CD4-positive, alpha-beta T cell (primary cell): ENCODE data around the gene PPP1R27. TPM values are rescaled to one million over a fixed set of nuclear protein-coding genes. Genes with fewer than 3 reads are reported as not detected.
A peak's percentile ranks its signal among the peaks of the same experiment; 100 is the strongest.

Experiments used
- ATAC-seq: fragments of 200-7000 bp; cut with Tn5 transposase; one replicate; pipeline ENCODE4 v1.10.0; 2022; ENCODE audit warnings: mild to moderate bottlenecking; ENCODE audit not compliant: poor library complexity
- CTCF ChIA-PET: fragments of 350-600 bp; sonication (Branson Sonifier 250); formaldehyde crosslinking; loops from one replicate; lab custom pipeline; 2021; ENCODE audit warnings: antibody characterized with exemption, inconsistent platforms; lab: Charles Lee
- POLR2A ChIA-PET: fragments of 350-600 bp; sonication (Branson Sonifier 250); formaldehyde crosslinking; loops from one replicate; lab custom pipeline; 2021; ENCODE audit warnings: antibody characterized with exemption, inconsistent platforms; lab: Charles Lee
- DNase-seq, 14 experiments: peaks; one replicate each; pipeline ENCODE4 v3.0.0-alpha.2; 2013 to 2020; ENCODE audit warnings: mixed read lengths in 2 of 14
- H3K27ac ChIP-seq, 2 donors: one replicate each; pipeline versions ENCODE4 v1.5.1 to v1.7.0; 2013; ENCODE audit warnings: low read length in 2 of 2, low read depth in 1 of 2, mild to moderate bottlenecking in 1 of 2
- H3K27me3 ChIP-seq, 2 experiments: 1 replicate in 1 of 2; 2 replicates in 1 of 2; pipeline versions ENCODE4 v1.6.1 to v1.7.0; 2013; ENCODE audit warnings: low read length in 2 of 2, control low read depth in 1 of 2, mild to moderate bottlenecking in 1 of 2, moderate library complexity in 1 of 2; ENCODE audit not compliant: insufficient read depth in 2 of 2, control insufficient read depth in 1 of 2
- H3K36me3 ChIP-seq: one replicate; pipeline ENCODE4 v1.6.1; 2013; ENCODE audit warnings: low read length, control low read depth; ENCODE audit not compliant: insufficient read depth
- H3K4me1 ChIP-seq: one replicate; pipeline ENCODE4 v1.6.1; 2013; ENCODE audit warnings: low read length, control low read depth; ENCODE audit not compliant: insufficient read depth
- H3K4me3 ChIP-seq: one replicate; pipeline ENCODE4 v1.5.1; 2013; ENCODE audit warnings: mild to moderate bottlenecking, low read length, moderate library complexity
- H3K9me3 ChIP-seq, 2 experiments: 1 replicate in 1 of 2; 2 replicates in 1 of 2; pipeline versions ENCODE4 v1.6.1 to v1.7.0; 2013; ENCODE audit warnings: low read length in 2 of 2, mild to moderate bottlenecking in 2 of 2, control low read depth in 1 of 2, moderate library complexity in 1 of 2; ENCODE audit not compliant: control insufficient read depth in 1 of 2, insufficient read depth in 1 of 2
- H3K27ac Mint-ChIP-seq: one replicate; pipeline ENCODE4 v1.8.0; 2020; ENCODE audit warnings: mixed read lengths
- H3K27me3 Mint-ChIP-seq: one replicate; pipeline ENCODE4 v1.8.0; 2021; ENCODE audit warnings: mixed read lengths
- H3K36me3 Mint-ChIP-seq: one replicate; pipeline ENCODE4 v1.8.0; 2021; ENCODE audit warnings: low read depth, mixed read lengths
- H3K4me1 Mint-ChIP-seq: one replicate; pipeline ENCODE4 v1.8.0; 2021; ENCODE audit warnings: low read depth, mixed read lengths
- H3K4me3 Mint-ChIP-seq: one replicate; pipeline ENCODE4 v1.8.0; 2020; ENCODE audit warnings: mild to moderate bottlenecking, mixed read lengths
- H3K9me3 Mint-ChIP-seq: one replicate; pipeline ENCODE4 v1.8.0; 2020; ENCODE audit warnings: mixed read lengths
- CTCF ChIP-seq: fragments of 200-600 bp; IDR thresholded peaks from one replicate; pipeline ENCODE4 v1.8.0; 2022; ENCODE audit warnings: antibody characterized with exemption, mild to moderate bottlenecking
- intact Hi-C, 2 experiments: fragments of 100-400 bp; cut with DNase I in 1 of 2; cut with micrococcal nuclease in 1 of 2; formaldehyde crosslinking; loops; one replicate each; pipeline versions ENCODE4 v1.15.1 to v1.9.0; 2023 to 2025; cut with DNase I, micrococcal nuclease
- total RNA-seq, 174 experiments: library from RNA in 2 of 174; stranded (reverse) in 2 of 174; gene quantifications; one replicate each; pipeline ENCODE4 v1.2.3 and lab custom pipeline; 2021 to 2026

The PPP1R27 gene
- total RNA-seq, 2 experiments from 2014 or later: not detected

GRCh38 chr17:81829858-81830257, 5.0 kb downstream of the PPP1R27 start:
- peaks cover 19% of the 10 kb centered on the region for H3K4me1 Mint-ChIP-seq
- H3K27ac Mint-ChIP-seq: no peak overlapping the region
- ATAC-seq (no peak), DNase-seq (no peak)
- peaks cover 7% of the 10 kb centered on the region for H3K36me3 Mint-ChIP-seq
- H3K9me3 Mint-ChIP-seq: no peaks in the 10 kb centered on the region
- Histone ChIP-seq H3K4me1 (peaks cover 28% of the 10 kb centered on the region), H3K4me3 (no peak overlapping the region), H3K27ac (no peak overlapping the region), H3K36me3 (peaks cover 5% of the 10 kb centered on the region), H3K27me3 (no peaks in the 10 kb centered on the region), H3K9me3 (no peaks in the 10 kb centered on the region)
- no peak overlapping the region for H3K4me3 Mint-ChIP-seq
- no peaks in the 10 kb centered on the region for H3K27me3 Mint-ChIP-seq
- no peak for TF ChIP-seq CTCF
- ChIA-PET CTCF (no interaction called here), POLR2A (no interaction called here)
- intact Hi-C loops: loop anchor here in 1 of 2 experiments (5.0 kb wide), 3 partner anchors 42 to 87 kb away; partner anchors contain the start of genes ALYREF, ANAPC11, ARHGDIA and SIRT7

GRCh38 chr17:81828656-81829055, 6.2 kb downstream of the PPP1R27 start:
- Histone ChIP-seq H3K9me3 (no peaks in the 10 kb centered on the region), H3K36me3 (peaks cover 11% of the 10 kb centered on the region), H3K27me3 (no peaks in the 10 kb centered on the region), H3K27ac (no peak overlapping the region), H3K4me3 (no peak overlapping the region), H3K4me1 (peaks cover 22% of the 10 kb centered on the region)
- ChIA-PET CTCF (no interaction called here), POLR2A (interaction anchor here (1.3 kb wide), 1 partner anchor 126 kb away, joined by 3 read pairs; the partner anchor contains the start of gene MRPL12)
- no peak for ATAC-seq
- no peaks in the 10 kb centered on the region for H3K27me3 Mint-ChIP-seq
- no peak for DNase-seq
- H3K36me3 Mint-ChIP-seq: peaks cover 8% of the 10 kb centered on the region
- no peak overlapping the region for H3K27ac Mint-ChIP-seq
- intact Hi-C loops: no loop called here
- peaks cover 16% of the 10 kb centered on the region for H3K4me1 Mint-ChIP-seq
- H3K9me3 Mint-ChIP-seq: no peaks in the 10 kb centered on the region
- H3K4me3 Mint-ChIP-seq: peak overlapping the region; percentile 51
- no peak for TF ChIP-seq CTCF

- peaks cover 8% of the 10 kb centered on the region for H3K36me3 Mint-ChIP-seq
- TF ChIP-seq CTCF: no peak
- H3K4me1 Mint-ChIP-seq: no peaks in the 10 kb centered on the region
- Histone ChIP-seq H3K4me3 (no peak overlapping the region), H3K36me3 (peaks cover 22% of the 10 kb centered on the region), H3K27me3 (no peaks in the 10 kb centered on the region), H3K27ac (no peak overlapping the region), H3K9me3 (no peaks in the 10 kb centered on the region), H3K4me1 (peaks cover 9% of the 10 kb centered on the region)
- H3K27ac Mint-ChIP-seq: no peak overlapping the region
- ChIA-PET POLR2A (no interaction called here), CTCF (no interaction called here)
- intact Hi-C loops: no loop called here
- H3K4me3 Mint-ChIP-seq: no peak overlapping the region
- ATAC-seq: no peak
- DNase-seq: no peak
- no peaks in the 10 kb centered on the region for H3K9me3 Mint-ChIP-seq
- H3K27me3 Mint-ChIP-seq: no peaks in the 10 kb centered on the region
These were observed 8.9 kb downstream of the PPP1R27 start for GRCh38 chr17:81825841-81826466.
